ENCODE results near the gene MYO7A.

MYO7A gene

GRCh38 chr11:77147668-77148321, 19.7 kb downstream of the MYO7A start:
- no peak for DNase-seq

GRCh38 chr11:77148963-77149715, 21.1 kb downstream of the MYO7A start:
- no peak for DNase-seq

GRCh38 chr11:77149716-77150392, 21.8 kb downstream of the MYO7A start:
- no peak for DNase-seq

- DNase-seq, result no peak
Observed at GRCh38 chr11:77150836-77151235, 22.8 kb downstream of the MYO7A start.

- DNase-seq, result no peak
Observed at GRCh38 chr11:77151804-77152509, 23.9 kb downstream of the MYO7A start.

- DNase-seq, result no peak
Observed at GRCh38 chr11:77152846-77153245, 24.8 kb downstream of the MYO7A start.

GRCh38 chr11:77153276-77154185, 25.5 kb downstream of the MYO7A start:
- DNase-seq, result no peak

- peak; percentile 46 for DNase-seq
Observed at GRCh38 chr11:77154381-77155081, 26.5 kb downstream of the MYO7A start.

- no peak for DNase-seq
Observed at GRCh38 chr11:77155082-77155475, 27.0 kb downstream of the MYO7A start.

- no peak for DNase-seq
Observed at GRCh38 chr11:77155556-77156130, 27.6 kb downstream of the MYO7A start.

GRCh38 chr11:77156396-77157195, 28.6 kb downstream of the MYO7A start:
- no peak for DNase-seq

- DNase-seq, result no peak
Observed at GRCh38 chr11:77158041-77158695, 30.1 kb downstream of the MYO7A start.

- DNase-seq, result no peak
Observed at GRCh38 chr11:77159219-77159936, 31.3 kb downstream of the MYO7A start.

GRCh38 chr11:77159937-77160495, 32.0 kb downstream of the MYO7A start:
- DNase-seq, result no peak

- no peak for DNase-seq
Observed at GRCh38 chr11:77163271-77163670, 35.2 kb downstream of the MYO7A start.

- DNase-seq, result no peak
Observed at GRCh38 chr11:77165066-77165465, 37.0 kb downstream of the MYO7A start.

GRCh38 chr11:77166021-77166420, 38.0 kb downstream of the MYO7A start:
- no peak for DNase-seq

GRCh38 chr11:77167111-77167626, 39.1 kb downstream of the MYO7A start:
- DNase-seq, result no peak

GRCh38 chr11:77167791-77168190, 39.7 kb downstream of the MYO7A start:
- no peak for DNase-seq
